ENCODE data around the gene TIMP2.
A peak's percentile ranks its signal among the peaks of the same experiment; 100 is the strongest.

The TIMP2 gene

GRCh38 chr17:78831688-78832540, 93.3 kb downstream of the TIMP2 start:
- DNase-seq, result no peak

DNA sequence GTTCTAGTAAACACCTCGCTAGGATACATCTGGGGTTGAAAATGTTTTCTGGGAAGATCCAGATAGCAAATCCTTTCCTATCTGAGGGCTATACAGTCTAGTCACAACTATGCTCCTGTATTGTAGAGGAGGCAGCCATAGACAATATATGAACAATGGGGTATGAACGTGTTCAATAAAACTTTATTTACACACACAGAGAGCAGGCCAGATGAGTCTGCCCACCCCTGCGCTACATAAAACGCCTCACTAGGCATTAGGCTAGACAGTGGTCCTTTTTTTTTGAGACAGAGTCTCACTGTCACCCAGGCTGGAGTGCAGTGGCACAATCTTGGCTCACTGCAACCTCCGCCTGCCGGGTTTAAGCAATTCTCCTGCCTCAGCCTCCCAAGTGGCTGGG, 95.7 kb downstream of the TIMP2 start:
- no peak for DNase-seq

GRCh38 chr17:78828470-78829185, 96.6 kb downstream of the TIMP2 start:
- DNase-seq, result peak; percentile 49

- peak; percentile 78 for DNase-seq
Measured at GRCh38 chr17:78826836-78827509, 98.2 kb downstream of the TIMP2 start.

DNA sequence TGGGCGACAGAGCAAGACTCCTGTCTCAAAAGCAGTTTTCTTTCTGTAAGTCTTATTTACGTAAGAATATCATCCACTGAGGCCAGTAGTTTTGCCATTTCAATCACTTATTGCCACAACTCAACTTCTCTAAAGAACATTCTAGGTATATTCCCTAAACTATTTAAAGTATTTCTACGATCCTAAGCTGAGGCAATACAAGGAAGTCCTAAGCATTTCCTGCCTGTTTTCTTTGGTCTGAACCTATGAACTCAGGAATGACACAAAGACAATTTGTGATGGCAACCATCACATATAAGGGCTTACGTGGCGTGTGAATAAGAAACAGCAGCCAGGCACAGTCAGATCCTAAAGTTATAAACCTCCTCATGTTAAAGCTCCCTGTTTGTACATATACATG, 98.8 kb downstream of the TIMP2 start:
- DNase-seq, result no peak

DNA sequence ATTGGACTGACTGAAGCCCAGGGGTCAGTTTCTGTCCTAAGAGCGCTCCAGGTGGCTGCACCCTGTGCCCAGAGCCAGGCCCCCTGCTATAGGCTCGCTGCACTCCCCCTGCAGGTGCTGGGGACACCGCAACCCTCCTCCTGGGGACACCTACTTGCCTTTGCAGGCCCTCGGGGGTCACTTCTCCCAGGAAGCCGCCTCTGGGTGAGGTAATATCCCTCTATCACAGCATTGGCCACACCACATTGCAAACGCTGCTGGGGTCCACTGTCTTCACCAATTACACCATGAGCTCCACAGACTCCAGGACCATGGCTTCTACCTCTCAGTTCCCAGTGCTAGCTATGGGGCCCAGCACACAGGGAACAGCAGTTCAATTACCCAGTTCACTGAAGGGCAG, 99.5 kb downstream of the TIMP2 start:
- no peak for DNase-seq

DNA sequence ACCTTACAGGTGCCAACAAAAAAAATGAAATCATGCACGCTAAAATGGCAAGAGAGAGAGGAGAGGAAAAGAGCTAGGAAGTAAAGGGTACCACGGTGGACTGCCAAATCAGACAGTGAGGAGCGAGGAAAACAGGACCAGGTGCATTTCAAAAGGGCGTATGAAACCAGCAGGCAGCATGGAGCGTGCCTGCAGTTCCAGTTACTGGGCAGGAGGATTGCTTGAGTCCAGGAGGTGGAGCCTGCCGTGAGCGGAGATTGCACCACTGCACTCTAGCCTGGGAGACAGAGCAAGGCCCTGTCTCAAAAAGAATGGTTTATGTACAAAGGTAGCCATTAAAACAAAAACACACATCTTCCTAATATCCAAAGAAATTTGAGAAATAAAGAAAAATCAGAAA, 100.9 kb downstream of the TIMP2 start:
- no peak for DNase-seq

- DNase-seq, result no peak
Measured at GRCh38 chr17:78823282-78824046, 101.7 kb downstream of the TIMP2 start.

DNA sequence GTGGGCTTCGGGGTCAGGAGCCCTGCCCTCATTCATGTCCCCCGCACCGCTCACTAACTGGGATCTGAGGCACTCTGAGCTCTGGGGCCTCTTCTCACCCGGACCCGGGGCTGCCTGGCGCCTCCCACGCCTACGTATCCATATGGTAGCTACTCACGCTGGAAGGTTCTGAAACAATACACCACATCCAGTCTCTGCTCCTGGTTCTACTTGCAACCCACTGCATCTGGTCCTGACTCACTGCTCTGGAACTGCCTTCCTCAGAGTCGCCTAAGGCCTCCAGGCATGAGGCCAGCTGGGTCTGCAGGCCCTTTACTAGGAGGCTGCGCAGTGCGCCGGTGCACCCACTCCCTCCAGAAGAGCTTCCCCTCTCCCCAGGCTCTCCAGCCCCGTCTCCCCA, 102.6 kb downstream of the TIMP2 start:
- DNase-seq, result no peak

DNA sequence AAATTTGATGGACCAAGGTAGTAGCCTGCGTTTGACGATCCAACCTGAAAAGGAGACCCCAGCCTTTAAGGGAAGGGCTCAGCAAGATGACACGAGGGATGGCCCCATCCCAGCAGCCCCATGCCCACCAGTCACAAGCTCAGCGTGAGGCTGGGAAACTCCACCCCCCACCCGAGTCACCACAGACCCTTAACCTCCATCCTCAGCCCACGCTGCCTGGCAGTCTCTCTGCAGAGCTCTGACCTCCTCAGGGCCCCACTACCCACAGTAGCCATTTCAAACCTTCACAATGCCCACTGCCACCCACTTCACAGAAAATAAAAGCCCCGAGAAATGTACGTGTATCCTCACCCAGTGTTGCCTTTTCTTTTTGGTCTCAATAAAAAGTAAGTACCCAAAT, 103.2 kb downstream of the TIMP2 start:
- DNase-seq, result no peak

DNA sequence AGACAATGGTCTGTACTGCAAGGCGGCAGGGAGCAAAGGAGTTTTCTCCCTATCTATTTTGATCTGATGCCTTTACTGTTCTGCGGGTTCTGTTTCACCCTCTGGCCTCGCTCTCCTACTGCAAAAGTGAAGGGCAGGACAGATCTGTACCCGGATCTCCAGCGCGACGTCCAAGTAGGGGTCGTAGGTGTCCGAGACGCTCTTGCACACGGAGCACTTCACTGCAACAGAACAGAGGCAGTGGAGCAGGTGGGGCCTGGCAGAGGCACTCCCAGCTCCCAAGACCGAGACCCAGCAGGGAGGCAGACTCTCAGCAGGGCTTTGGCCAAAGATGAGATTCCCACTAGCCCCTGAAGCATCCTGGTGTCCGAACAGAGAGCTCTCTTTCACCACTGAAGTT, 104.3 kb downstream of the TIMP2 start:
- DNase-seq, result no peak

DNA sequence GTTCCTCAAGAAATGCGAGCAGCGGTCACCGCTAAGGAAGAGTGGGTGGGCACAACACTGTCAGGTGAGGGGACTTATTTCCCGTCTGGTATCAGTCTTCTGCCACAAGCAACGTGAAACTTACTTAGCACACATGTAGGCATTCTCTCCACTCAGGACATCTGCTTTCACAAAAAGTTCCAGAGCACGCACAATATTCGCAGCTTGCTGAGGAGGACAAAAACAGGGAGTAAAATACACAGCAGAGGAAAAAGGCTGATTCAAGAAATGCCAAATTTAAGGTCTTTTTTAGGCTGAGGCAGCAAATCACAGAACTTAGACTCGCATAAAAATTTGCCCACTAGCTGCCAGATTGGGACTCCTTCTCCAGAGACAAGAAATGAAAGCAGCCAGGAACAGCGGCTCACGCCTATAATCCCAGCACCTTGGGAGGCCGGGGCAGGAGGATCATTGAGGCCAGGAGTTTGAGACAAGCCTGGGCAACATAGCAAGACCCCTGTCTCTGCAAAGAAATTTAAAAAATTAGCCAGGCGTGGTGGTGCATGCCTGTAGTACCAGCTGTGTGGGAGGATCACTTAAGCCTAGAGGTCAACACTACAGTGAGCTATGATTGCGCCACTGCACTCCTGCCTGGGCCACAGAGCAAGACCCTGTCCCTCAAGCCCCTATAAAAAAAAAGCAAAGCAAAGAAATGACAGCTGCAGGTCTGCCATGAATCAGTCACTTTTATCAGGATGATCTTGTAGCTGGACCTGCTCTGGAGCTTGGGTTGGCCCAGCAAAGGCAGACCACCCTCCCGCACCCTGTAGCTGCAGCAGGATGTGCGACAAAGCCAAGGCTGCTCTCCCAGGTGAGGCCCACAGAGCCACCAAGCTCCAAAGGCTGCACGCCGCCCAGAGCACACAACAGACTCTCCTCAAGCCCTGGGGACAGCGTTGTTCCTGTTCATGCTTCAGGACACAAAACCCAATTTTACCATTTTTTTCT, 105.1 kb downstream of the TIMP2 start:
- no peak for DNase-seq

GRCh38 chr17:78819402-78819801, 105.8 kb downstream of the TIMP2 start:
- DNase-seq, result no peak

DNA sequence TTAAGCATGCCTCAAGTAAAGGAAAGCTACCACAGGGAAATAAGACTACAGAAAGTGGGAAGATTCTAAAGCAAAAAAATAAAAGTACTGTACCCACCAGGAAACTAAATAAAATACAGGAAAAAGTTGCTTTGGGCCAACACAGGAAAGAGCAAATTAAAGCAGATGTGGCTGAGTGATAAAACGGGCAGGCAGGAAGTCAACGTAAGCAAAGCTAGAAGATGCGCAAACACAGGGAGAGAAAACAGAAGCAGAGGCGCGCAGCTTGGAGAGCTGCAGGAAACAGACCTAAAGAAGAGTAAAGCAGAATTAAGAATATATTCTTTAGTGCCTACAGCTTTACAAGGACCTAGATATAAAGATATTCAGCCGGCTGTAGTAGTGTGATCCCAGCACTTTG, 106.3 kb downstream of the TIMP2 start:
- DNase-seq, result peak; percentile 86

- DNase-seq, result no peak
Measured at GRCh38 chr17:78818152-78818846, 106.9 kb downstream of the TIMP2 start.

DNA sequence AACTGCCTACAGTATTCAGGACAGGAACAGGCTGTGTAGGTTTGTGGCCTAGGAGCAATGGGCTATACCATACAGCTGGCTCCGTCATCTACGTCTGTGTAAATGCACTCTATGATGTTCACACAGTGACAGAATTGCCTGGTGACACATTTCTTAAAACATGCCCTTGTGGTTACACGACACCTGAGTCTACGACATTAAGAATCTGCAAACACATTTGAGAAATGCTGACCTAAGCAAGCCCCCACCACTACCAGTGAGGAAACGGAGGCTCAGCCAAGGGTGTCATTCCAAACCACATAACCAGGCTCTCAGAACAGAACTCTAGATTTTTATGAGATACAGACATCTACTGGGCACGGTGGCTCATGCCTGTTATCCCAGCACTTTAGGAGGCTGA, 108.1 kb downstream of the TIMP2 start:
- DNase-seq, result no peak

GRCh38 chr17:78815696-78816095, 109.5 kb downstream of the TIMP2 start:
- DNase-seq, result no peak

GRCh38 chr17:78812855-78813254, 112.3 kb downstream of the TIMP2 start:
- no peak for DNase-seq

DNA sequence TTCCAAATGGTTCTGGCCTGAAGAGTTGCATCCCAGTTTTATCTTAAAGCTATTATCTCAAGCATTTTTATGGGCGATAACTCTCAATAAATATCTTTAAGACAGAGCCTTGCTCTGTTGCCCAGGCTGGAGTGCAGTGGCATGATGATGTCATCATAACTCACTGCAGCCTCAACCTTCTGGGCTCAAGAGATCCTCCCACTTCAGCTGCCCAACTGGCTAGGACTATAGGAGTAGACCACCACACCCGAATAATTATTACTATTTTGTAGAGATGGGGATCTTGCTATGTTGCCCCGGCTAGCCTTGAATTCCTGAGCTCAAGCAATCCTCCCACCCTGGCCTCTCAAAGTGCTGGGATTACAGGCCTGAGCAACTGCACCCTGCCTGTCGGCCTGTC, 117.0 kb downstream of the TIMP2 start:
- DNase-seq, result no peak

- DNase-seq, result no peak
Measured at GRCh38 chr17:78806451-78806850, 118.7 kb downstream of the TIMP2 start.

DNA sequence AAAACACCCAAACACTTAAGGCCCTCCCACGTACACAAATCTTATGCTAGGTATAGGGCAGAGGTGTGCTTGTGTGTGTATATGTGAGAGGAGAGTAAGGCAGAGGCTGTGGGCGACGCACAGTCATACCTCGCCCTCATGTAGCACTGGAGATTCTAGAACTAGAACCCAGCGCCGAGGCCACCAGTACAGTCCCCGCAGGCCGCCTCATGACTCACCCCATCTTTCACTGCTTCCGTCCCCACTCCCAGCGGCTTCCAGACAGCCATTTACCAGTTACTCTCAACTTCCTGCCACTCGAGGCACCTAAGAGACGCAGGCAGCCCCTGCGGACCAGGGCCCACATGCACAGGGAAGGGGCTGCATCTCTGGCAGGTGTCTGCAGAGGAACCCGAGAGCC, 119.9 kb downstream of the TIMP2 start:
- DNase-seq, result no peak
